ENCODE measurements around the gene PMP22. TPM values are rescaled to one million over a fixed set of nuclear protein-coding genes. Genes with fewer than 3 reads are reported as not detected.

Gene PMP22
- 159 and 161 TPM in 2 replicates for total RNA-seq

GRCh38 chr17:15265131-15265530 is at the start of gene PMP22:
Gene PMP22, minus strand, starts transcription at chr17:15265326. Its CDS starts 4,599 bp downstream, at chr17:15260727.

Other genes with a start within 250 kb of the PMP22 start
- gene TEKT3, start 76.3 kb upstream of the PMP22 start, total RNA-seq, result not detected in 2 replicates
- not detected in 2 replicates for gene CDRT4, start 202.3 kb upstream of the PMP22 start, total RNA-seq

Measured in mammary microvascular endothelial cell (primary cell).